GM12892 (cell line): ENCODE data around the gene DACT3. TPM values are rescaled to one million over a fixed set of nuclear protein-coding genes. Genes with fewer than 3 reads are reported as not detected.
A peak's percentile ranks its signal among the peaks of the same experiment; 100 is the strongest.

ENCODE experiments used
- DNase-seq: peaks from one replicate; pipeline ENCODE4 v3.0.0; 2011; ENCODE audit not compliant: insufficient read length
- FAIRE-seq: peaks from 2 replicates; lab custom pipeline; 2011; peaks lifted over from hg19 to GRCh38; lab: Jason Lieb, UNC
- POLR2A ChIP-seq: IDR thresholded peaks from 2 replicates; pipeline ENCODE4 v1.6.1; 2011; ENCODE audit warnings: low read depth, low read length, control low read depth
- POLR2AphosphoS5 ChIP-seq: IDR thresholded peaks from 2 replicates; pipeline ENCODE4 v1.6.1; 2011; ENCODE audit warnings: low read depth, low read length, control low read depth
- TAF1 ChIP-seq: IDR thresholded peaks from 2 replicates; pipeline ENCODE4 v1.6.1; 2011; ENCODE audit warnings: low read depth, mild to moderate bottlenecking, control low read depth, low read length, borderline replicate concordance
- polyA plus RNA-seq: library from polyadenylated mRNA; unstranded; fragments of >200 nt; gene quantifications from one replicate; pipeline ENCODE4 v1.2.1, GENCODE V29; 2012; ENCODE audit warnings: missing spikeins, inconsistent platforms; ENCODE audit not compliant: missing spikeins

The DACT3 gene
- 1.7 TPM for polyA plus RNA-seq

- DNase-seq (peak; percentile 96), FAIRE-seq (peak; percentile 100)
- TF ChIP-seq POLR2A, result no peak
- no peak for TF ChIP-seq POLR2AphosphoS5
- TF ChIP-seq TAF1, result no peak
These were observed at the start of gene DACT3 for GRCh38 chr19:46661020-46661731. DACT3 (minus strand) TSS chr19:46661182; CDS start chr19:46661064, 118 bp downstream.

GRCh38 chr19:46710687-46711086, 49.7 kb upstream of the DACT3 start:
- FAIRE-seq (no peak), DNase-seq (no peak)
- TF ChIP-seq TAF1 (no peak), POLR2AphosphoS5 (no peak), POLR2A (no peak)

GRCh38 chr19:46704379-46705076, 43.5 kb upstream of the DACT3 start:
- peak; percentile 85 for DNase-seq
- TF ChIP-seq TAF1 (no peak), POLR2A (0 out of 2 replicates have a peak, but pooled peaks have one; percentile 8), POLR2AphosphoS5 (peak; percentile 30; the same call in 1 of the 2 replicates)
- peak; percentile 82 for FAIRE-seq

- TF ChIP-seq POLR2A (no peak), TAF1 (no peak), POLR2AphosphoS5 (no peak)
- no peak for DNase-seq
- FAIRE-seq, result no peak
These were observed 39.7 kb upstream of the DACT3 start for GRCh38 chr19:46700704-46701103.

- TF ChIP-seq TAF1 (no peak), POLR2A (no peak; the same call in 1 of the 2 replicates), POLR2AphosphoS5 (peak; percentile 35; the same call in 1 of the 2 replicates)
- FAIRE-seq (no peak), DNase-seq (no peak)
These were observed 37.7 kb upstream of the DACT3 start for GRCh38 chr19:46698395-46699321.

- DNase-seq, result no peak
- no peak for FAIRE-seq
- no peak for TF ChIP-seq POLR2AphosphoS5
- no peak for TF ChIP-seq TAF1
- TF ChIP-seq POLR2A, result no peak
These were observed 36.4 kb upstream of the DACT3 start for GRCh38 chr19:46697204-46697960.

GRCh38 chr19:46696866-46697203, 35.9 kb upstream of the DACT3 start:
- no peak for FAIRE-seq
- no peak for DNase-seq
- TF ChIP-seq POLR2A (no peak), TAF1 (no peak), POLR2AphosphoS5 (no peak)

- TF ChIP-seq TAF1 (no peak), POLR2AphosphoS5 (no peak), POLR2A (no peak)
- no peak for DNase-seq
- no peak for FAIRE-seq
These were observed 35.1 kb upstream of the DACT3 start for GRCh38 chr19:46696052-46696451.

GRCh38 chr19:46693760-46694159, 32.8 kb upstream of the DACT3 start:
- DNase-seq (no peak), FAIRE-seq (no peak)
- TF ChIP-seq POLR2AphosphoS5 (no peak), TAF1 (no peak)

GRCh38 chr19:46692918-46693722, 32.1 kb upstream of the DACT3 start:
- no peak for DNase-seq
- FAIRE-seq, result no peak
- no peak for TF ChIP-seq POLR2A
- TF ChIP-seq TAF1, result no peak
- no peak for TF ChIP-seq POLR2AphosphoS5
